HepG2 (cell line): ENCODE results near the gene LRRC42. TPM values are rescaled to one million over a fixed set of nuclear protein-coding genes. Genes with fewer than 3 reads are reported as not detected.

ENCODE experiments used
- ATAC-seq: fragments of 200-7000 bp; cut with Tn5 transposase; 3 replicates; pipeline ENCODE4 v1.9.1; 2020; ENCODE audit warnings: mild to moderate bottlenecking, moderate library complexity
- BruUV-seq: library from RNA; stranded (reverse); fragments of 400-500 nt; replicated peaks from 2 replicates; lab custom pipeline; 2021; lab: Mats Ljungman, UMichigan
- CTCF ChIA-PET: fragments of 300-600 bp; formaldehyde crosslinking; extraction: SDS; loops from one replicate; lab custom pipeline; 2021; ENCODE audit warnings: low total read pairs, inconsistent platforms, low intra/inter-chr PET ratio; lab: Yijun Ruan, JAX
- POLR2A ChIA-PET: fragments of 350-600 bp; sonication (Branson Sonifier 250); formaldehyde crosslinking; loops from one replicate; lab custom pipeline; 2020; ENCODE audit warnings: antibody characterized with exemption, inconsistent platforms; lab: Yijun Ruan, JAX
- DNase-seq: peaks from one replicate; pipeline ENCODE4 v3.0.0-alpha.2; 2015; ENCODE audit warnings: low spot score
- FAIRE-seq: peaks from 3 replicates; lab custom pipeline; 2011; peaks lifted over from hg19 to GRCh38; lab: Jason Lieb, UNC
- H2AFZ ChIP-seq: one replicate; pipeline ENCODE4 v1.6.1; 2011; ENCODE audit warnings: low read length, inconsistent platforms
- H3K27ac ChIP-seq: fragments of 300-600 bp; 3 replicates; pipeline ENCODE4 v1.8.0; 2011; ENCODE audit warnings: mixed run types, mild to moderate bottlenecking, mixed read lengths, low read length, inconsistent platforms; ENCODE audit not compliant: insufficient read depth; ENCODE audit errors: extremely low read length
- H3K27me3 ChIP-seq, 2 experiments: fragments of 200-600 bp in 1 of 2; 2 replicates in 1 of 2; 3 replicates in 1 of 2; pipeline versions ENCODE4 v1.6.0 to v1.8.0; 2011; ENCODE audit warnings: low read length in 2 of 2, mild to moderate bottlenecking in 2 of 2, moderate library complexity in 2 of 2, inconsistent platforms in 1 of 2; ENCODE audit not compliant: insufficient read depth in 2 of 2, control insufficient read depth in 1 of 2
- H3K36me3 ChIP-seq, 2 experiments: fragments of 200-600 bp in 1 of 2; replicated peaks in 1 of 2; 2 replicates in 1 of 2; 3 replicates in 1 of 2; pipeline versions ENCODE4 v1.5.1 to v1.8.0; 2011; ENCODE audit warnings: low read length in 2 of 2, inconsistent platforms in 1 of 2; ENCODE audit not compliant: insufficient read depth in 2 of 2, control insufficient read depth in 1 of 2
- H3K4me1 ChIP-seq: 2 replicates; pipeline ENCODE4 v1.5.1; 2012; ENCODE audit warnings: low read length, inconsistent platforms; ENCODE audit not compliant: insufficient read depth
- H3K4me2 ChIP-seq: 2 replicates; pipeline ENCODE4 v1.6.0; 2011; ENCODE audit warnings: low read depth, low read length, inconsistent platforms
- H3K4me3 ChIP-seq, 3 experiments: fragments of 200-600 bp in 1 of 3; sonication (generic), shearing (Covaris generic) in 1 of 3; replicated peaks in 1 of 3; 2 replicates each; pipeline ENCODE4 v1.5.1; 2011 to 2016; ENCODE audit warnings: low read length in 3 of 3, inconsistent platforms in 2 of 3, low read depth in 2 of 3, mild to moderate bottlenecking in 2 of 3, control low read depth in 1 of 3, mixed read lengths in 1 of 3; ENCODE audit not compliant: insufficient read depth in 1 of 3
- H3K79me2 ChIP-seq: one replicate; pipeline ENCODE4 v1.6.1; 2011; ENCODE audit warnings: low read length, inconsistent platforms; ENCODE audit not compliant: insufficient read depth
- H3K9ac ChIP-seq: 2 replicates; pipeline ENCODE4 v1.6.0; 2011; ENCODE audit warnings: mild to moderate bottlenecking, low read depth, low read length, inconsistent platforms; ENCODE audit not compliant: insufficient read depth
- H3K9me3 ChIP-seq: 2 replicates; pipeline ENCODE4 v1.5.1; 2012; ENCODE audit warnings: mild to moderate bottlenecking, low read length
- H4K20me1 ChIP-seq: 2 replicates; pipeline ENCODE4 v1.6.0; 2011; ENCODE audit warnings: inconsistent platforms, mild to moderate bottlenecking, low read length, moderate library complexity; ENCODE audit not compliant: insufficient read depth
- ARID2 ChIP-seq: sonication (generic); formaldehyde crosslinking; IDR thresholded peaks from 2 replicates; pipeline ENCODE4 v1.8.1; 2022; ENCODE audit warnings: mild to moderate bottlenecking, missing genetic modification reagents, borderline replicate concordance
- EP300 ChIP-seq, 3 experiments: sonication (generic) in 1 of 3; formaldehyde crosslinking in 1 of 3; IDR thresholded peaks; 2 replicates each; pipeline versions ENCODE4 v1.5.1 to v1.6.1; 2011 to 2020; ENCODE audit warnings: low read depth in 2 of 3, low read length in 2 of 3, borderline replicate concordance in 1 of 3, improper control_type of control experiment in 1 of 3, mild to moderate bottlenecking in 1 of 3, missing genetic modification reagents in 1 of 3, moderate library complexity in 1 of 3
- MAZ ChIP-seq, 2 experiments: sonication (generic) in 1 of 2; formaldehyde crosslinking in 1 of 2; IDR thresholded peaks; 2 replicates each; pipeline versions ENCODE4 v1.5.0 to v1.6.1; 2012 to 2020; ENCODE audit warnings: low read depth in 2 of 2, mild to moderate bottlenecking in 2 of 2, borderline replicate concordance in 1 of 2, improper control_type of control experiment in 1 of 2, low read length in 1 of 2, missing genetic modification reagents in 1 of 2, moderate library complexity in 1 of 2
- NFKB2 ChIP-seq: sonication (generic); formaldehyde crosslinking; IDR thresholded peaks from 2 replicates; pipeline ENCODE4 v1.4.0; 2020; ENCODE audit warnings: missing genetic modification reagents, borderline replicate concordance
- NR1H2 ChIP-seq: sonication (generic); formaldehyde crosslinking; IDR thresholded peaks from 2 replicates; pipeline ENCODE4 v1.8.1; 2022; ENCODE audit warnings: low read depth, missing genetic modification reagents, borderline replicate concordance
- ZBTB38 ChIP-seq: sonication (generic); formaldehyde crosslinking; IDR thresholded peaks from 2 replicates; pipeline ENCODE4 v1.5.1; 2020; ENCODE audit warnings: mild to moderate bottlenecking, missing genetic modification reagents
- ZNF232 ChIP-seq: sonication (generic); formaldehyde crosslinking; IDR thresholded peaks from 2 replicates; pipeline ENCODE4 v1.4.0; 2020; ENCODE audit warnings: missing genetic modification reagents, borderline replicate concordance
- ZNF674 ChIP-seq: sonication (generic); formaldehyde crosslinking; IDR thresholded peaks from 2 replicates; pipeline ENCODE4 v1.5.0; 2020; ENCODE audit warnings: low read depth, mild to moderate bottlenecking, missing genetic modification reagents
- ZSCAN31 ChIP-seq: sonication (generic); formaldehyde crosslinking; IDR thresholded peaks from 2 replicates; pipeline ENCODE4 v1.5.0; 2020; ENCODE audit warnings: low read depth, mild to moderate bottlenecking, missing genetic modification reagents
- WGBS: methylation state at CpG from one replicate; pipeline ENCODE4 v1.1.6; 2017; ENCODE audit warnings: low lambda C conversion rate; 5-methylcytosine and 5-hydroxymethylcytosine counted together
- in situ Hi-C: cut with HindIII; loops from 2 replicates; pipeline ENCODE4 v1.10.0; 2017; ENCODE audit warnings: low pct_unique_long_range_greater_than_20kb; ENCODE audit not compliant: extremely low pct_ligation_motif_present
- intact Hi-C: fragments of 100-400 bp; cut with micrococcal nuclease; formaldehyde crosslinking; loops from one replicate; pipeline ENCODE4 v1.10.0; 2022; ENCODE audit not compliant: unreplicated experiment
- polyA plus RNA-seq, 8 experiments: library from polyadenylated mRNA; depleted of rRNA in 3 of 8; stranded (reverse) in 7 of 8; unstranded in 1 of 8; fragments of >200 nt; fragmentation: Illumina TruSeq in 4 of 8; extraction: Trizol in 4 of 8; gene quantifications; 2 replicates each; pipeline versions ENCODE4 v1.2.1 to v1.2.3, GENCODE V29; 2011 to 2016; ENCODE audit warnings: low read depth in 4 of 8, missing spikeins in 1 of 8, mixed read lengths in 1 of 8; ENCODE audit not compliant: insufficient read depth in 1 of 8
- total RNA-seq, 5 experiments: library from RNA; depleted of rRNA; stranded (reverse); fragments of >200 nt; fragmentation: Illumina TruSeq; extraction: Trizol; gene quantifications; 2 replicates each; pipeline ENCODE4 v1.2.3, GENCODE V29; 2016; ENCODE audit warnings: low read depth in 1 of 5
- TF ChIP-seq, protein P1 (sequence below): sonication (generic); formaldehyde crosslinking; IDR thresholded peaks from 2 replicates; pipeline ENCODE4 v1.5.1; 2020; ENCODE audit warnings: missing genetic modification reagents, mild to moderate bottlenecking, borderline replicate concordance
- TF ChIP-seq, protein P2 (sequence below): sonication (generic); formaldehyde crosslinking; conservative IDR thresholded peaks from 2 replicates; pipeline ENCODE4 v1.8.0; 2022; ENCODE audit warnings: mild to moderate bottlenecking, moderate library complexity, missing genetic modification reagents
- TF ChIP-seq, protein P3 (sequence below): IDR thresholded peaks from 2 replicates; pipeline ENCODE4 v1.6.1; 2016; ENCODE audit warnings: mild to moderate bottlenecking

LRRC42 gene
- total and polyA plus RNA-seq, 2 of the 13 experiments (the other 11 are each of a cell fraction or from before 2014, with no cell fraction given): 30.6 to 43.6 TPM

DNA sequence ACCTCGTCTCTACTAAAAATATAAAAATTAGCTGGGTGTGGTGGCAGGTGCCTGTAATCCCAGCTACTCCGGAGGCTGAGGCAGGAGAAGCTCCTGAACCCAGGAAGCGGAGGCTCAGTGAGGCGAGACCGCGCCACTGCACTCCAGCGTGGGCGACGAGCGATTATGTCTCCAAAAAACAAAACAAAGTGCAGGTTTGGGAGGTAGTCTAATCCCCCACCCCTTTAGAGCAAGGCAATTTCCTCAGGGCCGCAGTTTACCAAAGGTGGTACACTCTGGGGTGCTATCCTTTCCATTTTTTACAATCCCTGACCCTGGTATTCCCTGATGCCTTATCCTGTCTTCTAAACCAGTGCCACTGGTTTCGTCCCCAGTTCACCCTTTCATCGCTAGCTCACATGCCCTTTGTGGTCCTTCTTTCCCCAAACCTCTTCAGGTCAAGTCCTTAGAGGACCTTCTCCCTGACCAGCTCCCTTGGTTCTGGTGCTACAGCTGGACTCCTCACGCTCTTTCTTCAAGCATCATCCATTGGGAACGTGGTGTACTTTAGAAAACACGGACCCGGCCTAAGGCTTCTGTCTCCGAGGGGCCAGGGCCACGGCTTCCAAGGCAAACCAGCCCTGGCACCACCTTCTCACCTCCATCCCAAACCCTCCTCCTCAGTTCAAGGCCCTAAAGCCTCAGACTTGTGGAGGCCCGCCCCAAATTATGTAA is 1.5 kb upstream of the LRRC42 start:
- Histone ChIP-seq H3K4me2 (peak overlapping the region; percentile 83), H4K20me1 (0 out of 2 replicates have a peak, but pooled peaks cover 4% of the 10 kb centered on the region), H3K79me2 (peaks cover 48% of the 10 kb centered on the region), H3K36me3 (peaks cover 0 to 5% of the 10 kb centered on the region in 2 experiments; a peak in 2 of 5 replicates), H3K27ac (peak overlapping the region; percentile 68), H3K9ac (peak overlapping the region; percentile 78), H3K4me3 (peak overlapping the region; percentile 84 to 99 (median 98)), H3K4me1 (peaks cover 59% of the 10 kb centered on the region), H3K27me3 (no peaks in the 10 kb centered on the region; a peak in 1 of 5 replicates), H2AFZ (no peak overlapping the region), H3K9me3 (no peaks in the 10 kb centered on the region)
- 61% methylated on average over 19 of the region's 20 CpGs for WGBS
- ChIA-PET CTCF (interaction anchor here (0.5 kb wide), 1 partner anchor 66 kb away, joined by 3 read pairs; no protein-coding TSS in a partner anchor), POLR2A (interaction anchor here (1.0 to 2.6 kb wide), 12 partner anchors 10 to 59 kb away, joined by 4 to 46 read pairs (median 8); partner anchors contain the start of genes DIO1 and YIPF1)
- FAIRE-seq (no peak), ATAC-seq (peak; percentile 2; the same call in 1 of the 3 replicates), DNase-seq (no peak)
- in situ Hi-C loops: loop anchor here (5.0 kb wide), 1 partner anchor 52 kb away; the partner anchor contains the start of gene DIO1
- TSS peak; percentile 68 for BruUV-seq
- intact Hi-C loops: loop anchor here (5.0 kb wide), 1 partner anchor 52 kb away; the partner anchor contains the start of gene DIO1
- TF ChIP-seq, protein P1, sequence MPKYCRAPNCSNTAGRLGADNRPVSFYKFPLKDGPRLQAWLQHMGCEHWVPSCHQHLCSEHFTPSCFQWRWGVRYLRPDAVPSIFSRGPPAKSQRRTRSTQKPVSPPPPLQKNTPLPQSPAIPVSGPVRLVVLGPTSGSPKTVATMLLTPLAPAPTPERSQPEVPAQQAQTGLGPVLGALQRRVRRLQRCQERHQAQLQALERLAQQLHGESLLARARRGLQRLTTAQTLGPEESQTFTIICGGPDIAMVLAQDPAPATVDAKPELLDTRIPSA (CRISPR knock-in tag): no peak
- TF ChIP-seq ZNF674 (CRISPR knock-in tag) (0 out of 2 replicates have a peak, but pooled peaks have one; percentile 56), ZNF232 (CRISPR knock-in tag) (0 out of 2 replicates have a peak, but pooled peaks have one; percentile 7), NR1H2 (CRISPR knock-in tag) (no peak), MAZ (IDR thresholded peaks at IDR 0.05; ENCODE audit: borderline replicate concordance, low read depth, low read length) (no peak), MAZ (CRISPR knock-in tag; IDR thresholded peaks at IDR 0.05; ENCODE audit: low read depth) (0 out of 2 replicates have a peak, but pooled peaks have one; percentile 17), NFKB2 (CRISPR knock-in tag) (no peak), ZSCAN31 (peak; percentile 17; the same call in 1 of the 2 replicates), ZBTB38 (CRISPR knock-in tag) (0 out of 2 replicates have a peak, but pooled peaks have one; percentile 24), ARID2 (CRISPR knock-in tag) (no peak), EP300 (IDR thresholded peaks at IDR 0.05; ENCODE audit: low read depth in 2 of 2, low read length in 2 of 2) (no peak), EP300 (CRISPR knock-in tag; IDR thresholded peaks at IDR 0.05; ENCODE audit: borderline replicate concordance) (no peak)
- TF ChIP-seq, protein P2, sequence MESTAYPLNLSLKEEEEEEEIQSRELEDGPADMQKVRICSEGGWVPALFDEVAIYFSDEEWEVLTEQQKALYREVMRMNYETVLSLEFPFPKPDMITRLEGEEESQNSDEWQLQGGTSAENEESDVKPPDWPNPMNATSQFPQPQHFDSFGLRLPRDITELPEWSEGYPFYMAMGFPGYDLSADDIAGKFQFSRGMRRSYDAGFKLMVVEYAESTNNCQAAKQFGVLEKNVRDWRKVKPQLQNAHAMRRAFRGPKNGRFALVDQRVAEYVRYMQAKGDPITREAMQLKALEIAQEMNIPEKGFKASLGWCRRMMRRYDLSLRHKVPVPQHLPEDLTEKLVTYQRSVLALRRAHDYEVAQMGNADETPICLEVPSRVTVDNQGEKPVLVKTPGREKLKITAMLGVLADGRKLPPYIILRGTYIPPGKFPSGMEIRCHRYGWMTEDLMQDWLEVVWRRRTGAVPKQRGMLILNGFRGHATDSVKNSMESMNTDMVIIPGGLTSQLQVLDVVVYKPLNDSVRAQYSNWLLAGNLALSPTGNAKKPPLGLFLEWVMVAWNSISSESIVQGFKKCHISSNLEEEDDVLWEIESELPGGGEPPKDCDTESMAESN (CRISPR knock-in tag): no peak
- TF ChIP-seq, protein P3, sequence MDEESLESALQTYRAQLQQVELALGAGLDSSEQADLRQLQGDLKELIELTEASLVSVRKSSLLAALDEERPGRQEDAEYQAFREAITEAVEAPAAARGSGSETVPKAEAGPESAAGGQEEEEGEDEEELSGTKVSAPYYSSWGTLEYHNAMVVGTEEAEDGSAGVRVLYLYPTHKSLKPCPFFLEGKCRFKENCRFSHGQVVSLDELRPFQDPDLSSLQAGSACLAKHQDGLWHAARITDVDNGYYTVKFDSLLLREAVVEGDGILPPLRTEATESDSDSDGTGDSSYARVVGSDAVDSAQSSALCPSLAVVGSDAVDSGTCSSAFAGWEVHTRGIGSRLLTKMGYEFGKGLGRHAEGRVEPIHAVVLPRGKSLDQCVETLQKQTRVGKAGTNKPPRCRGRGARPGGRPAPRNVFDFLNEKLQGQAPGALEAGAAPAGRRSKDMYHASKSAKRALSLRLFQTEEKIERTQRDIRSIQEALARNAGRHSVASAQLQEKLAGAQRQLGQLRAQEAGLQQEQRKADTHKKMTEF: no peak
